Ammon's horn (tissue), 1 donor: Measurements from ENCODE around the gene TNS1.
"Not testable (repeated sequence)": the region's sequence is repeated elsewhere in the genome, so short reads cannot be mapped to it uniquely, and the experiment has no call there.

Source experiments
- DNase-seq: peaks from one replicate; pipeline ENCODE4 v3.0.0-alpha.2; 2016; ENCODE audit warnings: low spot score

Gene TNS1

DNA sequence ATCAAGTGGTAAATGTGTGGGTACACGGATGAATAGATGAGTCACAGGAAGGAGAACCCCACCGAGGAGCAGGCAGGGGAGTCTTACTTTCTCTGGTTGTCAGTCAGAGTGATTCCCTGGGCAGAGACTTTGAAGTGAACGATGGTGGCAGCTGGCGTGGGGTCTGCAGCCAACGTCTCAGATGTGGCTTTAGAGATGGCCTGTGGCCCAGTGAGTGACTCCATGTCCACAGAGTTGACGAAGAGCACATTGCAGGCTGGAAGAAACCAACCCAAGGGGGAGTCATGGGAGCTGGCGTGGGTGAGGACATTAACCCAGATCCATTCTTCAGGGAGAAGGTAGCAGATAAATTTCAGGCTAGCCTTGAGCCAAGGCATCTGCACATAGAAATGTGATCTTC, 193.1 kb downstream of the TNS1 start:
- DNase-seq = no peak

DNA sequence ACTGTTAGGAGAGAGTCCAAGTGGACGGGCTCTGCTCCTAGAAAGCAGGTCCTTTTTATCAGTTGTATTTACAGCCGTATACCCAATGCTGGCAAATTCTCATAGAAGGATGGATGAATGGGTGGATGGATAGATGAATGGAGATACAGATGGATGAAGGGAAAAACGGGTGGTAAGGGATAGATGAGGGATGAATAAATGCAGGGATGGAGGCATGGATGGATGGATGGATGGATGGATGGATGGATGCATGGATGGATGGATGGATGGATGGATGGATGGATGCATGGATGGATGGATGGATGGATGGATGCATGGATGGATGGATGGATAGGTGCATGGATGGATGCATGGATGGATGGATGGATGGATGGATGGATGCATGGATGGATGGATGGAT, 193.8 kb downstream of the TNS1 start:
- not testable (repeated sequence) for DNase-seq

- DNase-seq = no peak
Observed at GRCh38 chr2:217808326-217808725, 194.5 kb downstream of the TNS1 start.

- no peak for DNase-seq
Observed at GRCh38 chr2:217807753-217808152, 195.0 kb downstream of the TNS1 start.

GRCh38 chr2:217807025-217807424, 195.8 kb downstream of the TNS1 start:
- DNase-seq = no peak

DNA sequence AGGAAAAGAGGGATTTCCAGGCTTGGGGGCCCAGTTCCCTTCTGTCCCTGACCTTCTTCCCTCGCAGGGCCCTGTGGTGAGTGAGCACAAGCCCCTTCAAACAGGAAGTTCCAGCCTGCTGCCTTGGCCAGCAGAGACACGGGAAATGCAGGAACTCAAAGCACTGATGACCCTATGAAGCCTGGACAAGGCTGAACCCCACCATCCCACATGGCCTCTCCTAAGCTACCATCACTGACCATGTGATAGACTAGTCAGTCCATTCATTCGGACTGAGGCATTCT, 196.4 kb downstream of the TNS1 start:
- DNase-seq = no peak

DNA sequence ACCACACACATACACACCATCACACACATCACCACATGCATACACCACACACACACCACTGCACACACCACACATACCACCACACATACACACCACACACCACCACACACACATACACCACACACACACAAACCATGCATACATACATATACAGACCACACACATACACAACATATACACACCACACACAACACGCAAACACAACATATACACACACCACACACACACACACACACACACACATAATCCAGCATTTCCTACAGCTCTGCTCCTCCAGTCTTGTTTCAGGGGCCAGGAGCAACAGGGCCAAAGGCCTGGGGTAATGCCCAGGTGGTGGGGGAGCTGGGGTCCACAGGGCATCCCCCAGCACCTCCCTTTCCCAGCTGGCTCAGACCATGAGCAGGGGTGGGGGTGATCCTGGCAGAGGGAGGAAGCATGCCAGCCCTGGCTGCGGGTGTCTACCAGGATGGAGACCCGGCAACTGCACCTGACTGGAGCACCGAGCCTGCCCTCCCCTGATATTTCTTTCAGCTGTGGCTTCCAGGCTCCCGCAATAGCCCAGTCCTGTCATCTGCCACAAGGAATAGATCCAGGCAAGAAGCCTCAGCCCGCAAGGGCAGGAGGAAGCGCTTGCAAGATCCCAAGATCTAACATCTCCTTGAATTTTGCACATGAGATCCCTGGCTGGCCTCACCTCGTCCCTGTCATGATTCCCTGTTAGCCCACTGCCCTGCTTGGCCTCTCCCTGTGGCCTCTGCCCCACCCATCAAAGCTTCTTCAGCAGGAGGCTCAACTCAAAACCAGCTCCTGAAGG, 196.9 kb downstream of the TNS1 start:
- no peak for DNase-seq

- DNase-seq = no peak
Observed at GRCh38 chr2:217804791-217805667, 197.8 kb downstream of the TNS1 start.

DNA sequence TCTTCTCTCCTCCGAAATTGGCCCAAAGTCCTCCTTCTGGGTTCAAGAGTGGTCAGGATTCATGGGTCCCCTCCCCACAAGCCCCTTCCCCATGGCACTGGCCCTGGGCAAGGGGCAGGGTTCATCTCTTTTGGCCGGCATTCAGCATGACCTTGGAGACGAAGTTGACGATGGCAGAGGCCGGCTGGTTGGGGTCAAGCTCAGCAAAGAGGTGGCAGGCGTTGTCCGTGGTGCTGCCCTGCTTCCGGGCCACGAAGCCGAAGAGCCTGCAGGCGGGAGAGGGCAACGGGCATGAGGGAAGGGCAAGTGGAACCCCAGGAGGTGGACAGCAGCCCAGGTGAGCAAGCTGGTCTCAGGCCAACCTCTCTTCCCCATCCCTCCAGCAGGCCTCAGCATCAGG, 198.5 kb downstream of the TNS1 start:
- no peak for DNase-seq

GRCh38 chr2:217803653-217803960, 199.2 kb downstream of the TNS1 start:
- no peak for DNase-seq

DNA sequence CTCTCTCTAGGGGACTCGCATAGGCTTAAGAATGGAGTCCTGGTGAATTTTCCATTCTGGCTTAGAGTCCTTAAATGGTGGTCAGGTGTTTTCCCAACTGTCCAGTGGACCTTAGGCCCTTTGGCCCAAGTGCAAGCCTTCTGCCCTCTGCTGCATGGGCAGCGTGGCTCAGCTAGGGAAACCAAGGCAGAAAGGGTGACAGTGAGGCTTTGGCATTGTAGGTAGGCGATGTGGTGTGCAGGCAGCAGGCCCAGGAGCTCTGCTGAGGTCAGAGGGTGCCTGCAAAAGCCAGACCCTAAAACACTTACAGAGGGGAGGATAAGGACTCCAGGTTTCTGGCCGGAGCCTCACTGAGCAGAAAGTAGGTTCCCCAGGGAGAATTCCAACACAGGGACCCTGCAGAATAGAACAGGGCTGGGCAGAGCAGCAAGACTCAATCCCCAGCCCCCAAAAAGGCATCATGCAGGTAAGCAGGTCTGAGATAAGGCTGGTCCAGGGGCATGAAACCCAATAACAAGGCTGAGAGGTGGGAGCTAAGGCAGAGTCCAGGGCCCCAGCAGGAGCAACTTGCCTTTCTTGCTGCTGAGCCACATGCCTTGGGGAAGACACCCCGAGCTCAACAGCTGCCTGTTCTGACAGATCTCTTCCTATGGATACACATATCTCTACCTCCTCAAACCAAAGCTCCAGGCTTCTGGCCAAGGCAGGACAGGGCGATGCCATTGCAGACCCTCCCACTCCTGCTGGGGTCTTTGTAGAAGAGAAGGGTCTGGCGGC, 199.7 kb downstream of the TNS1 start:
- DNase-seq = no peak

- DNase-seq = no peak
Observed at GRCh38 chr2:217802266-217802665, 200.5 kb downstream of the TNS1 start.

DNA sequence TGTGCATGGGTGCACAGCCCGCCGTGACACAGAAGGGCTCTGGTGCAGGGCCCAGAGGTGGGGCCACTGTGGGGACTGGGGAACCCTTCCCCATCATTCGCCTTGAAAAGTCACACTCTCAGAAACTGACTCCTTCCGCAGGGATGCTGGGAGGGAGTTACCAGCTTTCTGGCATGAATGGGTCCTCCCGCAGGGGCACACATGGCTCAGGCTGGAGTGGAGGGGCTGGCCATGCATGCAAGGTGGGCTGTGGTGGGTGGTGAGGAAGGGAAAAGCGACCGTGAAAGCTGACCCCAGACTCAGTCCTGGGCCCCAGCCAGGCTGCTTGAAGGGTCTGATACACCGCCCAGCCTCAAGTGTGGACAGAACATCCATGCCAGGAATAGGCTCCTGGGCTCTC, 201.1 kb downstream of the TNS1 start:
- no peak for DNase-seq

DNA sequence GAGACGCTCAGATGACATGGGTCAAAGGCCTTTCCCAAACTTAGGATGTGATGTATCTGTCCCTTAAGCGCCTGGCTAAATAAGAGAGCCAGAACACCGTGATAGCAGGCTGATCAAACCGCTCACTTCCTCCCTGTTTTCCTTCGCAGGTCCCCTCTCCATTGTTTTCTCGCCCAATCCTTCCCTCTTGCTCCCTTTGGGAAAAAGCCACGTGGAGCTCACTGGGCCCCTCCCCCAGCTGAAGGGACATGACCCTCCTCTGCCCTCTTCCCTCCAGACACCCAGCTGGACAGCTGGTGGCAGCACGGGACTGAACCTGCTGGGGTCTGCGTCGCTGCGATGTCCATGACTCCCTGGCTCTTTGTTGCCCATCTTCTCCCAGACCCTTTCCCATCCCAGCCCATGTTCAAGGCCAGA, 201.7 kb downstream of the TNS1 start:
- no peak for DNase-seq

- no peak for DNase-seq
Observed at GRCh38 chr2:217800433-217801114, 202.2 kb downstream of the TNS1 start.

DNA sequence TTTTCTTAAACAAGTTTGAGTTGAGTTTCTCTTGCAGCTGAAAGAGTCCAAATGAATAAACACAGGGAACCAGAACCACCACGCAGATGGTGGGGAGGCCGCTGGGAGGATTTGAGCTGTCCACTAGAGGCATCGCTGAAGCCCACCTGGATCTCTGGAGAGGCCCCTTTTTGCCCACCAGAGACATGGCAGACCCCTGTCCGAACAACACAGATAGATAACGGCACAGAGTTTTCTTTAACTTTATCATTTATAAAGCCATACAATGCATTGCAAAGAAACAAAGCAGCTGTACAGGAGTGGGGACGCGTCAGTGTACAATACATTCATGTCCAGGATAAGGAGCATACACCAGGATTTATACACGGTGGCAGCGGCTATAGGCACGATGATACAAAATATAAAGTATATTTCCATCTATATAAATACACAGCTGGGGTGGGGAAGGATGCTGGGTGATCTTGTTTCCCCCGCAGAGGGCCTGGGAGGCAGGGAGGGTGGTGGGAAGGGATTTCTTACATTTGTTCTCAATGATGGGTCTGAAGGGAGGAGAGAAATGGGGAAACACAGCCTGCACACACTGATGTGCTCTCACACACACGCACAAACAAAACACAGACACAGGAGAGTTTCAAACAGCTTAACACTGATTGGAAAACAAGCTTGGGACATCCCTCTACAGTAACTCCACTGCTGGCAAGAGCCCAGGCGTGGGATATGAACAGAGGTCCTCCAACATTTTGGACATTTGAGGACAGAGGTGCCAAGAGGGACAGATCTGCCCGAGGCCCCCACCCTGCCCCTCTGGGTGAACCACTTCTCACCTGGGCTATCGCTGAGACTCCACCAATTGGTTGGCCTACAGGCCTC, 203.0 kb downstream of the TNS1 start:
- DNase-seq = no peak

DNA sequence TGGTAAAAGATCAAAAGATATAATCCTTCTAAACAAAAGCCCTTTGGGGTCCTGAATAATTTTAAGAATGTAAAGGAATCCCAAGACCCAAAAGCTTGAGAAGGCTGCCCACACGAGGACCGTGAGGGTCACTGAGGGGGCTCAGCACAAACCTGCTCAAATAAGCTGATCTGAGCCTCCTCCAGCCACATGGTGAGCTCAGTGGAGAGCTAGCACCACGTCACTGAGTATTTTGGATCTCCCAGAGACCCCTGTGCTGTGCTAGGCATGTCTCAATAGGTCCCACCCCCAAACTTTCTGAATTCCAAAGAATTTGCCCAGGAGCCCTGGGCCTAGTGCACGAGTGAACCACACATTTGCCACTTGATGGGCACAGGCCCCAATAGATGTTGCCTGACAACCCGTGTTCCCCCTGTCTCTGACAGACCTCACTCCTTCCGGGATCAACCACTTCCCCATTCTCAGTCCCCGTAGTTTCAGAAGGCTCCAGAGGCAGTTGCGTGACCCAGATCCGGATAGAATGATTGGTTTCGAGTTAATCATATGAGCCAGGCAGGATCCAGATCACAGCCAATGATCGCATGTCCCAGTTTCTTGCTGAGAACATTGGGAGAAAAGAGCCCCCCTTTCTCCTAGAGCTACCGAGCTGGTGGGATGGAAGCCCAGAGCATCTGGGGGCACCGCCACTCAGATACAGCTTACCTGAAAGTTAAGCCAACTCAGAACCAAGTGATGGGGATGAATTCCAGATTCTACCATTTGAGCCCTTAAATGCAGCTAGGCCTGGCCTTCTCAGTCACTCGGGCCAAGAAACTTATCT, 203.8 kb downstream of the TNS1 start:
- peak; percentile 64 for DNase-seq

DNA sequence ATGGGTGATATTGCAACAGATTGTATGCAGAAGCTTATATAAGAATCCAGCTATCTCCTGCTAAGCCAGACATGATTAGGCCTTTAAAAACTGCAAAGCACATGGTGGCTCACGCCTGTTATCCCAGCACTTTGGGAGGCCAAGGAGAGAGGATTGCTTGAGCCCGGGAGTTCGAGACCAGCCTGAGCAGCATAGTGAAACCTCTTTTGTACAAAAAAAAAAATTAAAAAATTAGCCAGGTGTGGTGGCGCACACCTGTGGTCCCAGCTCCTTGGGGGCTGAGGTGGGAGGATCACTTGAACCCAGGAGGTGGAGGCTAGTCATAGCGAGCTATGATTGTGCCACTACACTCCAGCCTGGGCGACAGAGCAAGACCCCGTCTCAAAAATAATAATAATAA, 204.6 kb downstream of the TNS1 start:
- DNase-seq = no peak

DNA sequence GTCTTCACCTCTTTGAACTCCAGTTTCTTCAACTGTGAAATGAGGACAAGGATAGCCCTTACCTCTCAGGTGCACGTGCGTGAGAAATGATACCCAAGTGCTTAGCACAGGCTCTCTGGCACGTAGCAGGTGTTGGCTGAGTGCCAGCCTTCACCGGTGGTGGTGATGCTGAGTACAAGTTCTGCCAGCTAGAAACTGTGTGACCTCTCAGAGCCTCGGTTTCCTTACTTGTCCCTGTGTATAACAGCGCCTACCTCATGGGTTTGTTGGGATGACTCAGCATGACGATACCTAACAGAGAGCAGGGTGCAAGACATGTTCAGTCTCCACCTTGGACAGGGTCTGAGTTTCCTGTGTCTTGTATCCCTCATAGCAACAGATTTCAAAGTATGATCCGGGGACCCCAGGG, 205.1 kb downstream of the TNS1 start:
- no peak for DNase-seq

- DNase-seq = no peak
Observed at GRCh38 chr2:217797165-217797564, 205.6 kb downstream of the TNS1 start.
